PC-9 (cell line): ENCODE results near the gene SLC25A21. TPM values are rescaled to one million over a fixed set of nuclear protein-coding genes. Genes with fewer than 3 reads are reported as not detected.

Experiments
- BruUV-seq: library from RNA; stranded (reverse); fragments of 400-500 nt; replicated peaks from 2 replicates; lab custom pipeline; 2021; lab: Mats Ljungman, UMichigan
- CTCF ChIA-PET: fragments of 300-600 bp; sonication (Branson Sonifier 250); formaldehyde crosslinking; loops from one replicate; lab custom pipeline; 2022; ENCODE audit warnings: antibody characterized with exemption; lab: Charles Lee
- POLR2A ChIA-PET: fragments of 300-600 bp; sonication (Branson Sonifier 250); formaldehyde crosslinking; loops from one replicate; lab custom pipeline; 2022; ENCODE audit warnings: antibody characterized with exemption; ENCODE audit not compliant: unreplicated experiment; lab: Charles Lee
- DNase-seq, 2 experiments: peaks; one replicate each; pipeline versions ENCODE4 v3.0.0 to v3.0.0-alpha.2; 2015 to 2022; ENCODE audit warnings: mixed read lengths in 1 of 2
- H2AFZ ChIP-seq: fragments of 200-600 bp; sonication (generic); 2 replicates; pipeline ENCODE4 v1.8.1; 2017; ENCODE audit warnings: antibody characterized with exemption
- H3F3A ChIP-seq: fragments of 200-600 bp; sonication (generic); 2 replicates; pipeline ENCODE4 v1.8.1; 2017; ENCODE audit warnings: antibody characterized with exemption, mild to moderate bottlenecking, low read depth; ENCODE audit not compliant: insufficient read depth
- H3K27ac ChIP-seq: fragments of 200-600 bp; sonication (generic); 2 replicates; pipeline ENCODE4 v1.6.1; 2016; ENCODE audit warnings: mixed run types
- H3K27me3 ChIP-seq: fragments of 200-600 bp; sonication (generic); 2 replicates; pipeline ENCODE4 v1.6.1; 2016; ENCODE audit warnings: low read depth, mixed run types; ENCODE audit not compliant: insufficient read depth
- H3K36me3 ChIP-seq: fragments of 200-600 bp; sonication (generic); 2 replicates; pipeline ENCODE4 v1.6.1; 2016; ENCODE audit warnings: low read depth, mixed run types
- H3K4me1 ChIP-seq: fragments of 200-600 bp; sonication (generic); replicated peaks from 2 replicates; pipeline ENCODE4 v1.6.1; 2016; ENCODE audit warnings: mixed run types; ENCODE audit not compliant: insufficient read depth
- H3K4me2 ChIP-seq: fragments of 200-600 bp; sonication (generic); 2 replicates; pipeline ENCODE4 v1.6.1; 2017; ENCODE audit warnings: mixed run types
- H3K4me3 ChIP-seq: fragments of 200-600 bp; sonication (generic); 2 replicates; pipeline ENCODE4 v1.6.1; 2016; ENCODE audit warnings: mixed run types
- H3K79me2 ChIP-seq: fragments of 200-600 bp; sonication (generic); 2 replicates; pipeline ENCODE4 v1.6.1; 2017; ENCODE audit warnings: low read depth, mixed run types
- H3K9me2 ChIP-seq: fragments of 200-600 bp; sonication (generic); 2 replicates; pipeline ENCODE4 v1.8.1; 2017; ENCODE audit warnings: mild to moderate bottlenecking; ENCODE audit not compliant: insufficient read depth
- H3K9me3 ChIP-seq: fragments of 200-600 bp; sonication (generic); 2 replicates; pipeline ENCODE4 v1.8.1; 2016; ENCODE audit warnings: low read depth; ENCODE audit not compliant: insufficient read depth
- H4K20me1 ChIP-seq: fragments of 200-600 bp; sonication (generic); 2 replicates; pipeline ENCODE4 v1.8.1; 2017; ENCODE audit not compliant: insufficient read depth
- CTCF ChIP-seq: fragments of 200-600 bp; sonication (generic); conservative IDR thresholded peaks from 2 replicates; pipeline ENCODE4 v1.6.1; 2017; ENCODE audit warnings: mixed run types, antibody characterized with exemption, mild to moderate bottlenecking, moderate library complexity
- EZH2 ChIP-seq: fragments of 200-600 bp; sonication (generic); IDR thresholded peaks from 2 replicates; pipeline ENCODE4 v1.8.0; 2017; ENCODE audit warnings: antibody characterized with exemption, low read depth
- intact Hi-C: fragments of 100-400 bp; cut with micrococcal nuclease; formaldehyde crosslinking; loops from one replicate; pipeline ENCODE4 v1.10.0; 2022; ENCODE audit not compliant: unreplicated experiment
- total RNA-seq: library from RNA; stranded (reverse); gene quantifications from 2 replicates; pipeline ENCODE4 v1.2.3, GENCODE V29; 2021

Gene SLC25A21
- total RNA-seq, 1 experiment from 2014 or later: 3.2 TPM

- POLR2A ChIA-PET: interaction anchor here (0.5 to 0.6 kb wide), 2 partner anchors 898 to 906 kb away, joined by 4 to 18 read pairs; no protein-coding TSS in a partner anchor
- peak; percentile 16 to 61 for DNase-seq
- TF ChIP-seq CTCF (no peak), EZH2 (no peak)
These were observed 481.9 kb downstream of the SLC25A21 start for GRCh38 chr14:36690311-36691040.

GRCh38 chr14:36684946-36685345 is 487.5 kb downstream of the SLC25A21 start:
- H3K27ac ChIP-seq: no peak overlapping the region
- no TSS peak for BruUV-seq

More at GRCh38 chr14:36690311-36691040, 481.9 kb downstream of the SLC25A21 start:
- CTCF ChIA-PET: no interaction called here
- Histone ChIP-seq H3F3A (no peaks in the 10 kb centered on the region), H3K9me2 (no peaks in the 10 kb centered on the region), H3K4me2 (0 out of 2 replicates have a peak overlapping the region, but pooled peaks have one; percentile 23), H3K36me3 (no peaks in the 10 kb centered on the region), H4K20me1 (no peaks in the 10 kb centered on the region), H3K9me3 (no peaks in the 10 kb centered on the region), H3K27me3 (no peaks in the 10 kb centered on the region), H2AFZ (no peak overlapping the region), H3K4me1 (no peaks in the 10 kb centered on the region; the same call in 1 of the 2 replicates), H3K27ac (no peak overlapping the region), H3K79me2 (no peaks in the 10 kb centered on the region), H3K4me3 (no peak overlapping the region)
- BruUV-seq: no TSS peak
- intact Hi-C loops: no loop called here

More at GRCh38 chr14:36684946-36685345, 487.5 kb downstream of the SLC25A21 start:
- no peaks in the 10 kb centered on the region for H3K9me3 ChIP-seq
- no peaks in the 10 kb centered on the region for H3K27me3 ChIP-seq
- no peaks in the 10 kb centered on the region for H4K20me1 ChIP-seq
- no peak overlapping the region for H2AFZ ChIP-seq
- TF ChIP-seq EZH2 (no peak), CTCF (no peak)
- H3K9me2 ChIP-seq: no peaks in the 10 kb centered on the region
- intact Hi-C loops: no loop called here
- no peak overlapping the region for H3K4me3 ChIP-seq
- ChIA-PET POLR2A (no interaction called here), CTCF (no interaction called here)
- H3K79me2 ChIP-seq: no peaks in the 10 kb centered on the region
- H3K4me2 ChIP-seq: no peak overlapping the region
- H3K4me1 ChIP-seq: no peaks in the 10 kb centered on the region
- H3F3A ChIP-seq: no peaks in the 10 kb centered on the region
- H3K36me3 ChIP-seq: no peaks in the 10 kb centered on the region
- no peak for DNase-seq
